Measurements from ENCODE around the gene BABAM1. TPM values are rescaled to one million over a fixed set of nuclear protein-coding genes. Genes with fewer than 3 reads are reported as not detected.
A peak's percentile ranks its signal among the peaks of the same experiment; 100 is the strongest.

Gene BABAM1
- total and polyA plus RNA-seq, 9 of the 15 experiments (the other 6 are each of a cell fraction or from before 2014, with no cell fraction given), result 14.7 to 160 (median 113) TPM

DNA sequence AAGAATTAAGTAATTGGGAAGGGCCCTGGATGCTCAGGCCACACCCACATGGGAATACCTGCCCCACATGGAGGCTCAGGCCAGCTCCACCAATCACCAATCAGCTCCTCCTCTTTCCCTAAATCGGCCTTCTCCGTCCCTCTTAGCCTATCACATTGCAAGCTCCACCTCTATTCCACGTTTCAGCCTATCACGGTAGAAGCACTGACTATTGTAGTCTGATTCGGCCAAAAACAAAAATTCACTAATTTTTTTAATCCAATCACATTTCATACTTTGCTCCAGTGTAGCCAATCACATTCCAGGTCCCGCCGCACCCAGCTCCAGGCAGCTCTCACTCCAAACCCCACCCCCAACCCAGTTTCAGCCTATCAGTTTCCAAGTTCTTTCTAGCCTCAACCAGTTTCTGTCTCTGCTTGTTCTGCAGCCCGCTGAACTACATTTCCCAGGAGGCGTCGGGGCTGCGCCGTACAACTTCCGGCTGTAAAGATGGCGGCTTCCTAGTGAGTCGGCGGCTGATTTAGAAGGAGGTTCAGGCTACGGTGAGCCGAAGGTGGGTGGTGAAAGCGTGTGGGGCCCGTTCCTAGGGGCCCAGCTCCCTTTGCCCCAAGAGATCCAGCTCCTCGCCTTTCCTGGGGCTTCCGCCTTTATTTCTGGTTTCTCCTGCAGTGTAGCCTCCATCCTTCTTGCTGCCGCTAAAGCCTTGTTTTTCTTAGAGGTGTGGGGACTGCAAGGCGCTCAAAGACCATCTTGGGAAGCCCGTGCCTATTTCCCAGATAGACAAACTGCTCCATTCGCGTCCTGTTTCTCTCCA, at the start of gene BABAM1 (continued):
- TF ChIP-seq BACH1 (tag; IDR thresholded peaks at IDR 0.05) (peak; percentile 98), TEAD1 (CRISPR knock-in tag; IDR thresholded peaks at IDR 0.05) (peak in 1 of 2 experiments; percentile 59; a peak in 1 of 4 replicates), HMG20B (CRISPR knock-in tag; IDR thresholded peaks at IDR 0.05) (no peak), SMAD2 (IDR thresholded peaks at IDR 0.05; ENCODE audit: low read depth, low read length) (no peak), TCFL5 (CRISPR knock-in tag; conservative IDR thresholded peaks at IDR 0.05) (0 out of 2 replicates have a peak, but pooled peaks have one; percentile 13), SMAD4 (CRISPR knock-in tag; conservative IDR thresholded peaks at IDR 0.05) (peak; percentile 73), EHMT2 (IDR thresholded peaks at IDR 0.05) (no peak), ZNF146 (CRISPR knock-in tag; IDR thresholded peaks at IDR 0.05; ENCODE audit: unreplicated experiment) (no peak)
- TF ChIP-seq, protein P1, sequence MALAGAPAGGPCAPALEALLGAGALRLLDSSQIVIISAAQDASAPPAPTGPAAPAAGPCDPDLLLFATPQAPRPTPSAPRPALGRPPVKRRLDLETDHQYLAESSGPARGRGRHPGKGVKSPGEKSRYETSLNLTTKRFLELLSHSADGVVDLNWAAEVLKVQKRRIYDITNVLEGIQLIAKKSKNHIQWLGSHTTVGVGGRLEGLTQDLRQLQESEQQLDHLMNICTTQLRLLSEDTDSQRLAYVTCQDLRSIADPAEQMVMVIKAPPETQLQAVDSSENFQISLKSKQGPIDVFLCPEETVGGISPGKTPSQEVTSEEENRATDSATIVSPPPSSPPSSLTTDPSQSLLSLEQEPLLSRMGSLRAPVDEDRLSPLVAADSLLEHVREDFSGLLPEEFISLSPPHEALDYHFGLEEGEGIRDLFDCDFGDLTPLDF (CRISPR knock-in tag; IDR thresholded peaks at IDR 0.05), result no peak
- TF ChIP-seq, protein P2, sequence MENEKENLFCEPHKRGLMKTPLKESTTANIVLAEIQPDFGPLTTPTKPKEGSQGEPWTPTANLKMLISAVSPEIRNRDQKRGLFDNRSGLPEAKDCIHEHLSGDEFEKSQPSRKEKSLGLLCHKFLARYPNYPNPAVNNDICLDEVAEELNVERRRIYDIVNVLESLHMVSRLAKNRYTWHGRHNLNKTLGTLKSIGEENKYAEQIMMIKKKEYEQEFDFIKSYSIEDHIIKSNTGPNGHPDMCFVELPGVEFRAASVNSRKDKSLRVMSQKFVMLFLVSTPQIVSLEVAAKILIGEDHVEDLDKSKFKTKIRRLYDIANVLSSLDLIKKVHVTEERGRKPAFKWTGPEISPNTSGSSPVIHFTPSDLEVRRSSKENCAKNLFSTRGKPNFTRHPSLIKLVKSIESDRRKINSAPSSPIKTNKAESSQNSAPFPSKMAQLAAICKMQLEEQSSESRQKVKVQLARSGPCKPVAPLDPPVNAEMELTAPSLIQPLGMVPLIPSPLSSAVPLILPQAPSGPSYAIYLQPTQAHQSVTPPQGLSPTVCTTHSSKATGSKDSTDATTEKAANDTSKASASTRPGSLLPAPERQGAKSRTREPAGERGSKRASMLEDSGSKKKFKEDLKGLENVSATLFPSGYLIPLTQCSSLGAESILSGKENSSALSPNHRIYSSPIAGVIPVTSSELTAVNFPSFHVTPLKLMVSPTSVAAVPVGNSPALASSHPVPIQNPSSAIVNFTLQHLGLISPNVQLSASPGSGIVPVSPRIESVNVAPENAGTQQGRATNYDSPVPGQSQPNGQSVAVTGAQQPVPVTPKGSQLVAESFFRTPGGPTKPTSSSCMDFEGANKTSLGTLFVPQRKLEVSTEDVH (IDR thresholded peaks at IDR 0.05; ENCODE audit: low read depth, partially characterized antibody), result peak; percentile 36
- TF ChIP-seq, protein P3, sequence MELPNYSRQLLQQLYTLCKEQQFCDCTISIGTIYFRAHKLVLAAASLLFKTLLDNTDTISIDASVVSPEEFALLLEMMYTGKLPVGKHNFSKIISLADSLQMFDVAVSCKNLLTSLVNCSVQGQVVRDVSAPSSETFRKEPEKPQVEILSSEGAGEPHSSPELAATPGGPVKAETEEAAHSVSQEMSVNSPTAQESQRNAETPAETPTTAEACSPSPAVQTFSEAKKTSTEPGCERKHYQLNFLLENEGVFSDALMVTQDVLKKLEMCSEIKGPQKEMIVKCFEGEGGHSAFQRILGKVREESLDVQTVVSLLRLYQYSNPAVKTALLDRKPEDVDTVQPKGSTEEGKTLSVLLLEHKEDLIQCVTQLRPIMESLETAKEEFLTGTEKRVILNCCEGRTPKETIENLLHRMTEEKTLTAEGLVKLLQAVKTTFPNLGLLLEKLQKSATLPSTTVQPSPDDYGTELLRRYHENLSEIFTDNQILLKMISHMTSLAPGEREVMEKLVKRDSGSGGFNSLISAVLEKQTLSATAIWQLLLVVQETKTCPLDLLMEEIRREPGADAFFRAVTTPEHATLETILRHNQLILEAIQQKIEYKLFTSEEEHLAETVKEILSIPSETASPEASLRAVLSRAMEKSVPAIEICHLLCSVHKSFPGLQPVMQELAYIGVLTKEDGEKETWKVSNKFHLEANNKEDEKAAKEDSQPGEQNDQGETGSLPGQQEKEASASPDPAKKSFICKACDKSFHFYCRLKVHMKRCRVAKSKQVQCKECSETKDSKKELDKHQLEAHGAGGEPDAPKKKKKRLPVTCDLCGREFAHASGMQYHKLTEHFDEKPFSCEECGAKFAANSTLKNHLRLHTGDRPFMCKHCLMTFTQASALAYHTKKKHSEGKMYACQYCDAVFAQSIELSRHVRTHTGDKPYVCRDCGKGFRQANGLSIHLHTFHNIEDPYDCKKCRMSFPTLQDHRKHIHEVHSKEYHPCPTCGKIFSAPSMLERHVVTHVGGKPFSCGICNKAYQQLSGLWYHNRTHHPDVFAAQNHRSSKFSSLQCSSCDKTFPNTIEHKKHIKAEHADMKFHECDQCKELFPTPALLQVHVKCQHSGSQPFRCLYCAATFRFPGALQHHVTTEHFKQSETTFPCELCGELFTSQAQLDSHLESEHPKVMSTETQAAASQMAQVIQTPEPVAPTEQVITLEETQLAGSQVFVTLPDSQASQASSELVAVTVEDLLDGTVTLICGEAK (IDR thresholded peaks at IDR 0.05), result peak; percentile 95
- TF ChIP-seq, protein P3 (CRISPR knock-in tag; IDR thresholded peaks at IDR 0.05), result no peak

Data from K562 (cell line).